Medulla oblongata (tissue), 1 donor: ENCODE measurements around the gene ZNF652.
A peak's percentile ranks its signal among the peaks of the same experiment; 100 is the strongest.
"Not testable (repeated sequence)": the region's sequence is repeated elsewhere in the genome, so short reads cannot be mapped to it uniquely, and the experiment has no call there.

Experiments used
- DNase-seq: peaks from one replicate; pipeline ENCODE4 v3.0.0-alpha.2; 2015; ENCODE audit errors: extremely low spot score

ZNF652 gene

GRCh38 chr17:49316889-49317675, 45.0 kb downstream of the ZNF652 start:
- DNase-seq, result peak; percentile 27

GRCh38 chr17:49316258-49316570, 45.8 kb downstream of the ZNF652 start:
- no peak for DNase-seq

- DNase-seq, result peak; percentile 94
Observed at GRCh38 chr17:49315551-49316257, 46.3 kb downstream of the ZNF652 start.

- DNase-seq, result no peak
Observed at GRCh38 chr17:49312722-49313121, 49.3 kb downstream of the ZNF652 start.

GRCh38 chr17:49299996-49300395, 62.1 kb downstream of the ZNF652 start:
- DNase-seq, result peak; percentile 58

DNA sequence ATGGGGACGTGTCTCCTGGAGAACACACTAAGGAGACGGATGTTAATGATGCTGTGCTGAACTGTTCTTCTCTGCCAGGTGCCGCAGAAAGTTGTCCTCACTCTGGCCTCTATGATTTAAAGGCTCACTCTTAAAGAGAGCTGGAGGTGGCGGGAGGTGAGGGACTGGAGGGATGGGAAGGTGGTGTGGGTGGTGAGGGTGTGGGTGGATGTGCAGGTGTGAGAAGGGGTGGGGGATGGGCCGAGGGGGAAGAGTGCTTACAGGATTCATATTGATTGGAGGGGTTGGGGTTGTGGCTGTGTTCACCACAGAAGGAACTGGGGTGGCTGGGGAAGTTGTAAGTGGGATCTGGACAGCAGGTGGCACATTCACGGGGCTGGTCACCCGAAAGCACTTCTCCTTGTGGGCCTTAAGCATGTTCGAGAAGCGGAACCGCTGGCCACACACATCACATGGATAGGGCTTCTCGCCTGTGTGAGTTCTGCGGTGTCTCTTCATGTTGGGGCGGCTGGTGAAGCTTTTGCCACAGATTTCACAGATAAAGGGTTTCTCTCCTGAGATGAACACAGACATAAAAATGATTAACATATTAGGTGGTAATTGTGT, 63.6 kb downstream of the ZNF652 start:
- DNase-seq, result no peak

- DNase-seq, result no peak
Observed at GRCh38 chr17:49297141-49297540, 64.9 kb downstream of the ZNF652 start.

DNA sequence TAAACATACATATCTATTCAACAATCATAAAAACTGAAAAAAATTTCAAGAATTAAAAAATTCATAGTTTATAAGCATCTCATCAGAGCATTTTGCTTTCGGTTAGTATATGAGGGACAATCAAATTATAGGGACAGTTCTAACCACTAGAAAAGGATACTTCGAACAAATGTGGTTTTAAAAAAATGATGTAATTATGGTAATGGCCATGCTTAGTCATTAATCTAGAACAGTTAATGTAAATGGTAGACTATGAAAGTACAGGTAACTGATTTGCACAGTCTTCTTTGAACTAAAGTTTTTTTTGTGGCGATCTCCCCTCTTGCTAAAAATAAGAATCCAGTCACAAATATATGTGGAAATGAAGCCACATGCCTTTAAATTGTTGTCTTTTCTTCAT, 67.9 kb downstream of the ZNF652 start:
- no peak for DNase-seq

- DNase-seq, result no peak
Observed at GRCh38 chr17:49292901-49293300, 69.1 kb downstream of the ZNF652 start.

GRCh38 chr17:49291929-49292328, 70.1 kb downstream of the ZNF652 start:
- no peak for DNase-seq

- DNase-seq, result peak; percentile 53
Observed at GRCh38 chr17:49290690-49291359, 71.2 kb downstream of the ZNF652 start.

DNA sequence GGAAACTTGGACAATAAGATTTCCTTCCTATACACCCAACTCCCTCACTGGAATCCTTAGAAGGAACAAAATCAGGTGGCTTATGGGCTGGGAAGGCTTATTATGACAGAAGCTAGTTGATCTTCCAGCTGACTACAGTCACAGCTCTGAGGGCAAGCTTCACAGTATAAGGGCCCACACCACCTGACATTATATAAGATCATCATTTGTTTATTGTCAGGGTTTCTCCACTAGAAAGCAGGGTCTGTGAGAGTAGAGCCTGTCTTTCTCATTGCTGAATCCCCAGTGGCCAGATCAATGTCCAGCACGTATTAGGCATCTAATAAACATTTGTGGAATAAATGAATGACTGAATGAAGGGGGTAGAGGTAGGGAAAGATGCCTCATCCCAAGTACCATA, 73.7 kb downstream of the ZNF652 start:
- peak; percentile 13 for DNase-seq

DNA sequence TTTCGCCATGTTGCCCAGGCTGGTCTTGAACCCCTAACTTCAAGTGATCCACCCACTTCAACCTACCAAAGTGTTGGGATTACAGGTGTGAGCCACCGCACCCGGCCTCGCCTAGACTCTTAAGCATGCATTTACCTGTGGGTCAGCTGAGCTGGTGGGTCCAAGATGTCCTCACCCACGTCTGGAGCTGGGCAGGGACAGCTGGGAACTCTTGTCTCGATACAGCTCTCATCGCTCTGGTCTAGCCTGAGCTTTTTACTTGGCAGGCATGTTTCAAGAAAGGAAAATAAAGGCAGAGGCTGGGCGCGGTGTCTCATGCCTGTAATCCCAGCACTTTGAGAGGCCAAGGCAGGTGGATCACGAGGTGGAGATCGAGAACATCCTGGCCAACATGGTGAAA, 74.6 kb downstream of the ZNF652 start:
- DNase-seq, result no peak

GRCh38 chr17:49286261-49286973, 75.6 kb downstream of the ZNF652 start:
- DNase-seq, result not testable (repeated sequence)

- DNase-seq, result no peak
Observed at GRCh38 chr17:49285716-49286115, 76.3 kb downstream of the ZNF652 start.

GRCh38 chr17:49280918-49281317, 81.1 kb downstream of the ZNF652 start:
- no peak for DNase-seq

GRCh38 chr17:49280061-49280460, 82.0 kb downstream of the ZNF652 start:
- DNase-seq, result no peak

DNA sequence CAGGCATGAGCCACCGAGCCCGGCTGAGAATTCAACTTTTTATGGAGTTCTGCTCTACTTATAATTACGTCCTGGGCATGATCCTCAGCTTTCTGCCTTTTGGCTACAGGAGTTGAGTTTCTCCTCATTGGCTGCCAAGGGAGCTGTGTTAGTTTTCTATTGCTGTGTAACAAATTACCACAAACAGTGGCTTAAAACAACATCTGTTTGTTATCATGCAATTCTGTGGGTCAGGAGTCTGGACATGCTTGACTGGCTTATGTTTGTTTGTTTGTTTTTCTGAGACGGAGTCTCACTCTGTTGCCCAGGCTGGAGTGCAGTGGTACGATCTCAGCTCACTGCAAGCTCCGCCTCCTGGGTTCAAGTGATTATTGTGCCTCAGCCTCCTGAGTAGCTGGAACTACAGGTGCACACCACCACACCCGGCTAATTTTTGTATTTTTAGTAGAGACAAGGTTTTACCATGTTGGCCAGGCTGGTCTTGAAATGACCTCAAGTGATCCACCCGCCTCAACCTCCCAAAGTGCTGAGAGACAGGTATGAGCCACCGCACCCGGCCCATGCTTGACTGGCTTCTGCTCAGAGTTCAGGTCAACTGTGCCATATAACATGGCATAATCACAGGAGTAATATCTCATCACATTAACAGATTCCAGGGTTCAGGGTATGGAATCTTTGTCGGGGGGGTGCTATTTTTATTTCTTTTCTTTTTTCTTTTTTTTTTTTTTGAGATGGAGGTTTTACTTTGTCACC, 82.6 kb downstream of the ZNF652 start:
- not testable (repeated sequence) for DNase-seq

DNA sequence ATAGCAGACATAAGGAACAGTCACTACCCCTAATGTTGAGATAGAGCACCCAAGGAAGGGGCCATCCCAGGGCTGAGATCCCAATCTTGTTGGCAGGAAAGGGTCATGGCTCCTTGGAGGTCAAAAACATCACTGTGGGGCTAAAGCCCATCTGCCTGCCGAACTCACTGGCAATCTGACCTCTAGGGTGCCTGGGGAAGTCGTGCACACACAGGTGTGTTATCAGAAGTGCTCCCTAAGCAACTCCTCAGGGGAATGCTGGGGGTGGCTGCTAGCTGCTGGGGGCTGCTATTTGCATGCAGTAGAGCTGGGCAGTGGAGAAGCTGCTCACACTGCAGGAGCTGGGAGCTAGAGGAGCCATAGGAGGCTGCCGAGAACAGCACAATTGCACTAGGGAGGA, 84.0 kb downstream of the ZNF652 start:
- no peak for DNase-seq

GRCh38 chr17:49277638-49278037, 84.4 kb downstream of the ZNF652 start:
- DNase-seq, result no peak

GRCh38 chr17:49275981-49276380, 86.1 kb downstream of the ZNF652 start:
- DNase-seq, result not testable (repeated sequence)
